ENCODE results near the gene XBP1.
"Not testable (repeated sequence)": the region's sequence is repeated elsewhere in the genome, so short reads cannot be mapped to it uniquely, and the experiment has no call there.

XBP1 gene

DNA sequence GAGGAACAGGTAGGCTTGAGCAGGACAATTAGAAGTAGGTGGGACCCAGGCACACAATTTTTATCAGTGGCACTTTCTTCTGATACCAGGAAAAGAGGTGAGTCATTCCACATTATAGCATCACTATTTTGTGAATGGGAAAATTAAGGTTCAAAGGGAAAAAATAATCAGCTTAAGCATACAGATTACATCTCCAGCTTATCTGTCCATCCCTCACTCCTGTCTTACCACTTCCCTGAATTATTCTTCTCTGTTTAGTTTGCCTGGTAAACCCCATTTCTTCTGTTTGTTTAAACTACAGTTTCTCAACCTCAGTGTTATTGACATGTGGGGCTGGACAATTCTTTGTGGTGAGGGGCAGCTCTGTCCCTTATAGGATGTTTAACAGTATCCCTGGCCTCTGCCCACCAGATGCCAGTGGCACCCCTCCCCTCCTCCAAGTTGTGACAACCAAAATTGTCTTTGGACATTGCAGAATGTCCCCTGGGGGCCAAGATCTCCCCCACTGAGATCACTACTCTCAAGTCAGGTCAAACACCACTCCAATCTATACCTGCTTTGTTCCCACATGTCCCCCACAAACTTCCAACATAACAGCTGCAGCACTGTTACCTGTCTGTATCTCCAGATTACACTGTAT, 8.5 kb upstream of the XBP1 start:
- Histone ChIP-seq H3K36me3 (no peaks in the 10 kb centered on the region), H3K9me3 (ENCODE audit: severe bottlenecking) (no peaks in the 10 kb centered on the region), H3K4me3 (ENCODE audit: low read depth, low read length) (no peak overlapping the region), H3K27ac (no peak overlapping the region), H3K27me3 (ENCODE audit: insufficient read depth, low read depth, severe bottlenecking) (no peaks in the 10 kb centered on the region)
- DNase-seq = no peak
- TF ChIP-seq, protein P1, sequence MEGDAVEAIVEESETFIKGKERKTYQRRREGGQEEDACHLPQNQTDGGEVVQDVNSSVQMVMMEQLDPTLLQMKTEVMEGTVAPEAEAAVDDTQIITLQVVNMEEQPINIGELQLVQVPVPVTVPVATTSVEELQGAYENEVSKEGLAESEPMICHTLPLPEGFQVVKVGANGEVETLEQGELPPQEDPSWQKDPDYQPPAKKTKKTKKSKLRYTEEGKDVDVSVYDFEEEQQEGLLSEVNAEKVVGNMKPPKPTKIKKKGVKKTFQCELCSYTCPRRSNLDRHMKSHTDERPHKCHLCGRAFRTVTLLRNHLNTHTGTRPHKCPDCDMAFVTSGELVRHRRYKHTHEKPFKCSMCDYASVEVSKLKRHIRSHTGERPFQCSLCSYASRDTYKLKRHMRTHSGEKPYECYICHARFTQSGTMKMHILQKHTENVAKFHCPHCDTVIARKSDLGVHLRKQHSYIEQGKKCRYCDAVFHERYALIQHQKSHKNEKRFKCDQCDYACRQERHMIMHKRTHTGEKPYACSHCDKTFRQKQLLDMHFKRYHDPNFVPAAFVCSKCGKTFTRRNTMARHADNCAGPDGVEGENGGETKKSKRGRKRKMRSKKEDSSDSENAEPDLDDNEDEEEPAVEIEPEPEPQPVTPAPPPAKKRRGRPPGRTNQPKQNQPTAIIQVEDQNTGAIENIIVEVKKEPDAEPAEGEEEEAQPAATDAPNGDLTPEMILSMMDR (IDR thresholded peaks at IDR 0.05; ENCODE audit: low read depth, low read length) = no peak

GRCh38 chr22:28805426-28805825, 5.1 kb upstream of the XBP1 start:
- H3K27me3 ChIP-seq (ENCODE audit: insufficient read depth, low read depth, severe bottlenecking); DNase-seq; H3K27ac ChIP-seq; H3K9me3 ChIP-seq (ENCODE audit: severe bottlenecking); H3K36me3 ChIP-seq; H3K4me3 ChIP-seq (ENCODE audit: low read depth, low read length): not testable (repeated sequence)

GRCh38 chr22:28802595-28803123, 2.3 kb upstream of the XBP1 start:
- H3K27ac ChIP-seq = no peak overlapping the region
- TF ChIP-seq, protein P1 (IDR thresholded peaks at IDR 0.05; ENCODE audit: low read depth, low read length) = no peak
- H3K9me3 ChIP-seq (ENCODE audit: severe bottlenecking) = no peaks in the 10 kb centered on the region
- no peaks in the 10 kb centered on the region for H3K27me3 ChIP-seq (ENCODE audit: insufficient read depth, low read depth, severe bottlenecking)
- no peak for DNase-seq
- no peak overlapping the region for H3K4me3 ChIP-seq (ENCODE audit: low read depth, low read length)
- H3K36me3 ChIP-seq = peaks cover 16% of the 10 kb centered on the region

GRCh38 chr22:28801845-28802594, 1.7 kb upstream of the XBP1 start:
- Histone ChIP-seq H3K27me3 (ENCODE audit: insufficient read depth, low read depth, severe bottlenecking) (no peaks in the 10 kb centered on the region), H3K9me3 (ENCODE audit: severe bottlenecking) (no peaks in the 10 kb centered on the region), H3K4me3 (ENCODE audit: low read depth, low read length) (no peak overlapping the region), H3K27ac (no peak overlapping the region), H3K36me3 (peaks cover 23% of the 10 kb centered on the region)
- TF ChIP-seq, protein P1 (IDR thresholded peaks at IDR 0.05; ENCODE audit: low read depth, low read length) = no peak
- no peak for DNase-seq

DNA sequence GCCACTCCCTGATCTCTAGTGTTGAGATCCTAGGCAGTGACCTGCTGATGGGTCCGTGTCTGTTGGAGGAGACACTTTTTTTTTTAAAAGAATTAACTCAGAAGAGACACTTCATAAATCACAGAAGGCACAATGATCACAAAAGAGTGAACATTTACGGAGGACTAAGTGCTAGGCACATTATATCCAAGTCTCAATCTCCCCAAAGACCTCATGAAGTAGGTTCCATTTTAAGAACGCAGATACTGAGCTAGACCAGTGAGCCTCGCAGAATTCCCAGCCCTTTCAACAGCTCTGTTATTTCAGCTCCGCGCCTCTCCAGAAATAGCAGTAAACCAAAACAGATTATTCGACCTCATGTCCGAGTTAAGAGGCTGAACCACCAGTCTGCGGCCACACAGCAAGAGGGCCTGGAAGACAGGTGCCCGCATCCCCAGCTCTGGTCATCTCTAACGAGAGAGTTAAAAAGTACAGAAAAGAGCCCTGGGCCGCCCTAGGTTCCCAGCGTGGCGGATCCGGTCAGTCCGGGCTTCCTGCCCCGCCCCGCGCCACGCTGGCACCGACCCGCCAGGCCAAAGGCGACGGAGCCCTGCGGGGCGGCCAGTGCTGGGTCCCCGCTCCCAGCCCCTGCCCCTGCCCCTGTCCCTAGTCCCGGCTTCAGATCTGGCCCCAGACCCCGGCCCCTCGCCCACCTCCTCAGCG, 612 bp downstream of the XBP1 start:
- TF ChIP-seq, protein P1 (IDR thresholded peaks at IDR 0.05; ENCODE audit: low read depth, low read length) = no peak
- DNase-seq = peak; percentile 24
- Histone ChIP-seq H3K27ac (peak overlapping the region; percentile 96), H3K4me3 (ENCODE audit: low read depth, low read length) (peak overlapping the region; percentile 98), H3K9me3 (ENCODE audit: severe bottlenecking) (no peaks in the 10 kb centered on the region), H3K36me3 (peaks cover 45% of the 10 kb centered on the region), H3K27me3 (ENCODE audit: insufficient read depth, low read depth, severe bottlenecking) (no peaks in the 10 kb centered on the region)

All from WERI-Rb-1 (cell line).